Endothelial cell of umbilical vein (primary cell): ENCODE measurements around the gene C20orf173. TPM values are rescaled to one million over a fixed set of nuclear protein-coding genes. Genes with fewer than 3 reads are reported as not detected.

Experiments used
- BruUV-seq: library from RNA; stranded (reverse); fragments of 400-500 nt; replicated peaks from 2 replicates; lab custom pipeline; 2021; lab: Mats Ljungman, UMichigan
- CTCF ChIA-PET: fragments of 300-600, 350-600 bp; sonication (Branson Sonifier 250); formaldehyde crosslinking; loops from one replicate; lab custom pipeline; 2021; ENCODE audit warnings: antibody characterized with exemption, inconsistent platforms; lab: Charles Lee
- POLR2A ChIA-PET: fragments of 300-600, 350-600 bp; sonication (Branson Sonifier 250); formaldehyde crosslinking; loops from one replicate; lab custom pipeline; 2021; ENCODE audit warnings: antibody characterized with exemption, inconsistent platforms; lab: Charles Lee
- DNase-seq: peaks from one replicate; pipeline ENCODE4 v3.0.0-alpha.2; 2011; ENCODE audit warnings: low read depth, low spot score
- FAIRE-seq: peaks from 2 replicates; lab custom pipeline; 2011; peaks lifted over from hg19 to GRCh38; lab: Jason Lieb, UNC
- H2AFZ ChIP-seq: 2 replicates; pipeline ENCODE4 v1.6.0; 2012; ENCODE audit warnings: low read depth, low read length, control low read depth, inconsistent platforms
- H3K27ac ChIP-seq: 2 replicates; pipeline ENCODE4 v1.5.1; 2011; ENCODE audit warnings: low read depth, mild to moderate bottlenecking, control low read depth, low read length, moderate library complexity; ENCODE audit not compliant: insufficient read depth
- H3K27me3 ChIP-seq, 2 experiments: 2 replicates each; pipeline versions ENCODE4 v1.6.0 to v1.6.1; 2011; ENCODE audit warnings: low read length in 2 of 2, mixed read lengths in 1 of 2; ENCODE audit not compliant: control insufficient read depth in 2 of 2, insufficient read depth in 2 of 2
- H3K36me3 ChIP-seq, 2 experiments: 2 replicates in 1 of 2; 3 replicates in 1 of 2; pipeline ENCODE4 v1.5.1; 2011; ENCODE audit warnings: low read length in 2 of 2, mild to moderate bottlenecking in 1 of 2, moderate library complexity in 1 of 2; ENCODE audit not compliant: control insufficient read depth in 2 of 2, insufficient read depth in 2 of 2; ENCODE audit errors: extremely low read depth in 1 of 2
- H3K4me1 ChIP-seq: 3 replicates; pipeline ENCODE4 v1.5.1; 2011; ENCODE audit warnings: mild to moderate bottlenecking, low read length; ENCODE audit not compliant: control insufficient read depth, insufficient read depth; ENCODE audit errors: extremely low read depth
- H3K4me2 ChIP-seq: 2 replicates; pipeline ENCODE4 v1.6.1; 2011; ENCODE audit warnings: low read length, control low read depth, mixed read lengths; ENCODE audit not compliant: insufficient read depth
- H3K4me3 ChIP-seq, 3 experiments: fragments of 200-600 bp in 1 of 3; sonication (generic), shearing (Covaris generic) in 1 of 3; replicated peaks in 1 of 3; 2 replicates each; pipeline ENCODE4 v1.5.1; 2011 to 2016; ENCODE audit warnings: control low read depth in 3 of 3, low read length in 3 of 3, mild to moderate bottlenecking in 2 of 3, inconsistent platforms in 1 of 3, low read depth in 1 of 3, moderate library complexity in 1 of 3; ENCODE audit not compliant: insufficient read depth in 1 of 3
- H3K79me2 ChIP-seq: 2 replicates; pipeline ENCODE4 v1.6.0; 2012; ENCODE audit warnings: low read length, inconsistent platforms; ENCODE audit not compliant: control insufficient read depth, insufficient read depth
- H3K9ac ChIP-seq: replicated peaks from 2 replicates; pipeline ENCODE3; 2011; ENCODE audit warnings: low read length, control low read depth; ENCODE audit not compliant: insufficient read depth; ENCODE audit errors: extremely low read depth
- H3K9me1 ChIP-seq: replicated peaks from 3 replicates; pipeline ENCODE4 v1.6.0; 2011; ENCODE audit warnings: mild to moderate bottlenecking, low read length; ENCODE audit not compliant: control insufficient read depth, insufficient read depth; ENCODE audit errors: extremely low read depth
- H3K9me3 ChIP-seq: replicated peaks from 2 replicates; pipeline ENCODE4 v1.5.1; 2012; ENCODE audit warnings: low read length, inconsistent platforms; ENCODE audit not compliant: control insufficient read depth, insufficient read depth
- H4K20me1 ChIP-seq: replicated peaks from 2 replicates; pipeline ENCODE3; 2011; ENCODE audit warnings: mild to moderate bottlenecking, low read length; ENCODE audit not compliant: control insufficient read depth, insufficient read depth; ENCODE audit errors: extremely low read depth
- FOS ChIP-seq: IDR thresholded peaks from 2 replicates; pipeline ENCODE4 v1.6.1; 2011; ENCODE audit warnings: mild to moderate bottlenecking, low read length, moderate library complexity, borderline replicate concordance; ENCODE audit not compliant: insufficient read depth
- GATA2 ChIP-seq: IDR thresholded peaks from 2 replicates; pipeline ENCODE4 v1.7.0; 2011; ENCODE audit warnings: low read depth, mild to moderate bottlenecking, moderate library complexity, mixed read lengths, low read length; ENCODE audit not compliant: insufficient read length, insufficient read depth
- MYC ChIP-seq: IDR thresholded peaks from one replicate; pipeline ENCODE4 v1.6.1; 2011; ENCODE audit warnings: mild to moderate bottlenecking, low read depth, low read length
- POLR2AphosphoS5 ChIP-seq: IDR thresholded peaks from 2 replicates; pipeline ENCODE4 v1.6.1; 2012; ENCODE audit warnings: low read depth, mild to moderate bottlenecking, control low read depth, low read length, moderate library complexity; ENCODE audit not compliant: insufficient read depth
- dilution Hi-C: fragments of 300-500 bp; cut with MboI; formaldehyde crosslinking; loops from one replicate; pipeline ENCODE4 v1.15.0; 2019; ENCODE audit warnings: low sequenced_read_pairs; ENCODE audit not compliant: extremely low pct_ligation_motif_present
- intact Hi-C: fragments of 100-400 bp; cut with micrococcal nuclease; formaldehyde crosslinking; loops from one replicate; pipeline ENCODE4 v1.10.0; 2022
- polyA plus RNA-seq, 4 experiments: library from polyadenylated mRNA; depleted of rRNA in 3 of 4; stranded (reverse) in 3 of 4; unstranded in 1 of 4; fragments of >200 nt; gene quantifications; 2 replicates each; pipeline versions ENCODE4 v1.2.1 to v1.2.3, GENCODE V29; 2011 to 2012; ENCODE audit warnings: missing spikeins in 1 of 4
- total RNA-seq: library from RNA; stranded (reverse); gene quantifications from 2 replicates; pipeline ENCODE4 v1.2.3, GENCODE V29; 2021
- TF ChIP-seq, protein P1 (sequence below), 2 donors: IDR thresholded peaks; 1 replicate in 1 of 2; 2 replicates in 1 of 2; pipeline ENCODE4 v1.5.1; 2011; ENCODE audit warnings: low read length in 2 of 2, mild to moderate bottlenecking in 2 of 2, moderate library complexity in 2 of 2, control low read depth in 1 of 2, inconsistent platforms in 1 of 2, low read depth in 1 of 2; ENCODE audit not compliant: insufficient read depth in 1 of 2; ENCODE audit errors: extremely low read depth in 1 of 2

The C20orf173 gene
- total and polyA plus RNA-seq, 2 donors (not counting 3 experiments of a cell fraction or from before 2014, with no cell fraction given), result not detected

GRCh38 chr20:35511814-35512420 is 17.5 kb downstream of the C20orf173 start:
- no peaks in the 10 kb centered on the region for H3K9me1 ChIP-seq
- no peak overlapping the region for H3K4me2 ChIP-seq
- no peaks in the 10 kb centered on the region for H3K27me3 ChIP-seq
- H3K4me1 ChIP-seq, result no peaks in the 10 kb centered on the region
- H3K36me3 ChIP-seq, result peaks cover 0 to 20% of the 10 kb centered on the region in 2 experiments
- H3K4me3 ChIP-seq, result no peak overlapping the region
- no TSS peak for BruUV-seq
- no peaks in the 10 kb centered on the region for H3K9me3 ChIP-seq
- no peaks in the 10 kb centered on the region for H3K79me2 ChIP-seq
- POLR2A ChIA-PET, result no interaction called here
- DNase-seq (peak; percentile 56), FAIRE-seq (peak; percentile 83)
- H2AFZ ChIP-seq, result no peak overlapping the region
- CTCF ChIA-PET, result interaction anchor here (1.0 to 2.1 kb wide), 10 partner anchors 8 to 372 kb away, joined by 3 to 7 read pairs (median 3); partner anchors contain the start of genes NFS1 and ROMO1
- dilution Hi-C loops, result no loop called here
- intact Hi-C loops, result loop anchor here (5.0 to 10.0 kb wide), 3 partner anchors 50 to 183 kb away; partner anchors contain the start of genes NFS1, ROMO1 and SPAG4
- no peaks in the 10 kb centered on the region for H4K20me1 ChIP-seq
- no peak overlapping the region for H3K27ac ChIP-seq
- no peak overlapping the region for H3K9ac ChIP-seq
- TF ChIP-seq POLR2AphosphoS5 (no peak), GATA2 (no peak), FOS (no peak), MYC (no peak)
- TF ChIP-seq, protein P1, sequence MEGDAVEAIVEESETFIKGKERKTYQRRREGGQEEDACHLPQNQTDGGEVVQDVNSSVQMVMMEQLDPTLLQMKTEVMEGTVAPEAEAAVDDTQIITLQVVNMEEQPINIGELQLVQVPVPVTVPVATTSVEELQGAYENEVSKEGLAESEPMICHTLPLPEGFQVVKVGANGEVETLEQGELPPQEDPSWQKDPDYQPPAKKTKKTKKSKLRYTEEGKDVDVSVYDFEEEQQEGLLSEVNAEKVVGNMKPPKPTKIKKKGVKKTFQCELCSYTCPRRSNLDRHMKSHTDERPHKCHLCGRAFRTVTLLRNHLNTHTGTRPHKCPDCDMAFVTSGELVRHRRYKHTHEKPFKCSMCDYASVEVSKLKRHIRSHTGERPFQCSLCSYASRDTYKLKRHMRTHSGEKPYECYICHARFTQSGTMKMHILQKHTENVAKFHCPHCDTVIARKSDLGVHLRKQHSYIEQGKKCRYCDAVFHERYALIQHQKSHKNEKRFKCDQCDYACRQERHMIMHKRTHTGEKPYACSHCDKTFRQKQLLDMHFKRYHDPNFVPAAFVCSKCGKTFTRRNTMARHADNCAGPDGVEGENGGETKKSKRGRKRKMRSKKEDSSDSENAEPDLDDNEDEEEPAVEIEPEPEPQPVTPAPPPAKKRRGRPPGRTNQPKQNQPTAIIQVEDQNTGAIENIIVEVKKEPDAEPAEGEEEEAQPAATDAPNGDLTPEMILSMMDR (IDR thresholded peaks at IDR 0.05; ENCODE audit: extremely low read depth in 1 of 2, insufficient read depth in 1 of 2, low read depth in 1 of 2, low read length in 2 of 2), result peak; percentile 41 to 52
